Spleen (tissue), 7 donors: Measurements from ENCODE around the gene RAD51C.

Experiments used
- CTCF ChIP-seq, 11 experiments: fragments of 200-600 bp in 7 of 11; fragments of 450-650 bp in 4 of 11; sonication (generic) in 4 of 11; IDR thresholded peaks in 8 of 11; conservative IDR thresholded peaks in 3 of 11; 1 replicate in 7 of 11; 2 replicates in 4 of 11; pipeline versions ENCODE4 v1.4.0 to v1.8.0; 2016 to 2021; ENCODE audit warnings: antibody characterized with exemption in 11 of 11, inconsistent platforms in 4 of 11, mild to moderate bottlenecking in 1 of 11
- POLR2A ChIP-seq, 3 donors: fragments of 450-650 bp; IDR thresholded peaks; one replicate each; pipeline ENCODE4 v1.5.1; 2017; ENCODE audit warnings: antibody characterized with exemption in 3 of 3, mild to moderate bottlenecking in 1 of 3
- donor health status: DM: no; HTN: no; CAD: no; lungs with moderate emphysema.
- donor health status: DM: no; HTN: no; CAD: no.
- donor health status: DM: no; HTN: no; CAD: no.

- TF ChIP-seq CTCF (IDR thresholded peaks at IDR 0.05 in 8 of 11, conservative IDR thresholded peaks at IDR 0.05 in 3 of 11) (no peak), POLR2A (IDR thresholded peaks at IDR 0.05) (no peak)
Observed at GRCh38 chr17:58755577-58756245, 63.3 kb downstream of the RAD51C start, which contains the start of gene PPM1E.
